ENCODE results near the gene CREBBP. TPM values are rescaled to one million over a fixed set of nuclear protein-coding genes. Genes with fewer than 3 reads are reported as not detected.

CREBBP gene
- total RNA-seq, 3 donors from 2014 or later = 57.9 to 107 (median 81.6) TPM

DNA sequence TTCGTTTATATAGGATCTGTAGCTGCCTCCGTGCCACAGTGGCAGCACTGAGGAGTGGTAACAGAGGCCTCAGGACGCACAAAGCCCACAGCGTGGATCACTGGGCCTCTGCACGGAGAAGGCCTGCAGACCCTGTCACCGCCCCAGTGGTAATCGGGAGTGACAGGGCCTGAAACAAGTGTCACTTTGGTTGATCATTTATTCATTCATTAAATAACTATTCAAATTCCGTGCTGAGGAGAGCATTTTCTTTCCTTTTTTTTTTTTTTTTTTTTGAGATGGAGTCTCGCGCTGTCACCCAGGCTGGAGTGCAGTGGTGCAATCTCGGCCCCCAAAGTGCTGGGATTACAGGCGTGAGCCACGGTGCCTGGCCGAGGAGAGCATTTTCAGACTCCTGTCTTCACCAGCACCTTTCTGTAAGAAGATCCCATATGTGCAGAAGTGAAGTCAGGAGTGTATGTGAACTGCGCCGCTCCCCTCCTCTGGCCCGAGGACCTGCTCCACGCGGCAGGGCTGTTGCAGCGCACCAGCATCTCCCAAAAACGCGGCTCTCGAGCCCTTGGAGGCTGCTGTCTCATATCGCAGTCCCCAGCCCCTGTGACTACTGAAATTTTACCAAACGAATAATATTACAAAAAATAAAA, 118.3 kb downstream of the CREBBP start:
- DNase-seq (no peak), ATAC-seq (no peak)
- no peaks in the 10 kb centered on the region for H3K4me1 ChIP-seq (ENCODE audit: low read depth)
- H3K36me3 ChIP-seq (ENCODE audit: low read depth) = peaks cover 18% of the 10 kb centered on the region
- TF ChIP-seq CTCF (IDR thresholded peaks at IDR 0.05) = no peak
- no peaks in the 10 kb centered on the region for H3K9me3 ChIP-seq
- H3K4me3 ChIP-seq = no peak overlapping the region
- intact Hi-C loops (cut with DNase I, micrococcal nuclease) = no loop called here

GRCh38 chr16:3761375-3762106, 119.0 kb downstream of the CREBBP start:
- intact Hi-C loops (cut with DNase I, micrococcal nuclease) = no loop called here
- TF ChIP-seq CTCF (IDR thresholded peaks at IDR 0.05) = no peak
- H3K9me3 ChIP-seq = no peaks in the 10 kb centered on the region
- H3K4me3 ChIP-seq = no peak overlapping the region
- no peak for DNase-seq
- H3K4me1 ChIP-seq (ENCODE audit: low read depth) = no peaks in the 10 kb centered on the region
- no peak for ATAC-seq
- H3K36me3 ChIP-seq (ENCODE audit: low read depth) = peaks cover 14% of the 10 kb centered on the region

DNA sequence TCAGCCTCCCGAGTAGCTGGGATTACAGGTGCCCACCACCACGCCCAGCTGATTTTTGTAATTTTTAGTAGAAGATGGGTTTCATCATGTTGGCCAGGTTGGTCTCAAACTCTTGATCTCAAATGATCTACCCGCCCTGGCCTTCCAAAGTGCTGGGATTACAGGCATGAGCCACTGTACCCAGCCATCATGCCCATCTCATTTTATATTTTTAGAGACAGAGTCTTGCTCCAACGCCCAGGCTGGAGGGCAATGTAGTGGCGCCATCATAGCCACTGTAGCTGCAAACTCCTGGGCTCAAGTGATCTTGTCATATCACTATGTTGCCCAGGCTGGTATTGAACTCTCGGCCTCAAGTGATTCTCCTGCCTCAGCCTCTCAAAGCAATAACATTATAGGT, 120.0 kb downstream of the CREBBP start:
- no peak for TF ChIP-seq CTCF (IDR thresholded peaks at IDR 0.05)
- H3K4me3 ChIP-seq = no peak overlapping the region
- H3K9me3 ChIP-seq = no peaks in the 10 kb centered on the region
- H3K4me1 ChIP-seq (ENCODE audit: low read depth) = no peaks in the 10 kb centered on the region
- ATAC-seq = no peak
- H3K36me3 ChIP-seq (ENCODE audit: low read depth) = peaks cover 14% of the 10 kb centered on the region
- intact Hi-C loops (cut with DNase I, micrococcal nuclease) = no loop called here
- no peak for DNase-seq

GRCh38 chr16:3759736-3760135, 120.8 kb downstream of the CREBBP start:
- intact Hi-C loops (cut with DNase I, micrococcal nuclease) = no loop called here
- TF ChIP-seq CTCF (IDR thresholded peaks at IDR 0.05) = no peak
- Histone ChIP-seq H3K4me1 (ENCODE audit: low read depth) (no peaks in the 10 kb centered on the region), H3K4me3 (no peak overlapping the region), H3K9me3 (no peaks in the 10 kb centered on the region), H3K36me3 (ENCODE audit: low read depth) (peaks cover 12% of the 10 kb centered on the region)
- DNase-seq (no peak), ATAC-seq (no peak)

DNA sequence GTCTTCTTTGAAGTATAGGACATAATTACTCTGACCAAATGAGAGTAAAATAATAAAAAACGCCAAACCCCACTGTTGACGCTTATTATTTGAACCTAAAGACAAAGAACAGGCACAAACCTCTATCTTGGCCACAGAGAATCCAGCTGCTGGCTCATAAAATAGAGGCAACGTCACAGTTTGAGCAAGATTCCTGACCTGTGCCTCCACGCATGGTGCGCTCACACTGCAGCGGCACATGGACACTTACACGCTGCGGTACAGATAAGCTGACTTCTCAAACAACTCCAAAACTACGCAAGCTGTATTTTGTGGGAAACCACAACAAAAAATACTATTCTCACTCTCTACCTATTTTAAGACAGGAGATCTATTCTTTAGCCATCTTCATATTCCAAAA, 124.4 kb downstream of the CREBBP start:
- Histone ChIP-seq H3K9me3 (no peaks in the 10 kb centered on the region), H3K4me1 (ENCODE audit: low read depth) (no peaks in the 10 kb centered on the region), H3K4me3 (no peak overlapping the region), H3K36me3 (ENCODE audit: low read depth) (peaks cover 9% of the 10 kb centered on the region)
- no peak for TF ChIP-seq CTCF (IDR thresholded peaks at IDR 0.05)
- no peak for ATAC-seq
- intact Hi-C loops (cut with DNase I, micrococcal nuclease) = no loop called here
- DNase-seq = no peak
